ENCODE measurements around the gene C3orf20.

Gene C3orf20

GRCh38 chr3:14765576-14766427, 90.9 kb downstream of the C3orf20 start:
- no peaks in the 10 kb centered on the region for H3K4me1 ChIP-seq (ENCODE audit: insufficient read depth, low read length)
- no peaks in the 10 kb centered on the region for H3K36me3 ChIP-seq (ENCODE audit: insufficient read depth, low read length)
- no peak overlapping the region for H3K9ac ChIP-seq (ENCODE audit: low read depth, low read length)
- H3K9me3 ChIP-seq (ENCODE audit: control insufficient read depth, insufficient read depth, low read length): no peaks in the 10 kb centered on the region

GRCh38 chr3:14766428-14767244, 91.7 kb downstream of the C3orf20 start:
- H3K36me3 ChIP-seq (ENCODE audit: insufficient read depth, low read length): no peaks in the 10 kb centered on the region
- H3K9ac ChIP-seq (ENCODE audit: low read depth, low read length): no peak overlapping the region
- no peaks in the 10 kb centered on the region for H3K9me3 ChIP-seq (ENCODE audit: control insufficient read depth, insufficient read depth, low read length)
- H3K4me1 ChIP-seq (ENCODE audit: insufficient read depth, low read length): no peaks in the 10 kb centered on the region

GRCh38 chr3:14767245-14768051, 92.5 kb downstream of the C3orf20 start:
- H3K9ac ChIP-seq (ENCODE audit: low read depth, low read length): no peak overlapping the region
- no peaks in the 10 kb centered on the region for H3K36me3 ChIP-seq (ENCODE audit: insufficient read depth, low read length)

GRCh38 chr3:14768182-14768790, 93.3 kb downstream of the C3orf20 start:
- H3K9me3 ChIP-seq (ENCODE audit: control insufficient read depth, insufficient read depth, low read length): no peaks in the 10 kb centered on the region
- peaks cover 9% of the 10 kb centered on the region for H3K4me1 ChIP-seq (ENCODE audit: insufficient read depth, low read length)
- no peaks in the 10 kb centered on the region for H3K36me3 ChIP-seq (ENCODE audit: insufficient read depth, low read length)
- no peak overlapping the region for H3K9ac ChIP-seq (ENCODE audit: low read depth, low read length)

More at GRCh38 chr3:14767245-14768051, 92.5 kb downstream of the C3orf20 start:
- H3K9me3 ChIP-seq (ENCODE audit: control insufficient read depth, insufficient read depth, low read length): no peaks in the 10 kb centered on the region
- 0 out of 2 replicates have a peak, but pooled peaks cover under 1% of the 10 kb centered on the region for H3K4me1 ChIP-seq (ENCODE audit: insufficient read depth, low read length)

GRCh38 chr3:14768881-14769280, 93.9 kb downstream of the C3orf20 start:
- no peaks in the 10 kb centered on the region for H3K9me3 ChIP-seq (ENCODE audit: control insufficient read depth, insufficient read depth, low read length)
- no peaks in the 10 kb centered on the region for H3K36me3 ChIP-seq (ENCODE audit: insufficient read depth, low read length)
- no peak overlapping the region for H3K9ac ChIP-seq (ENCODE audit: low read depth, low read length)
- H3K4me1 ChIP-seq (ENCODE audit: insufficient read depth, low read length): peaks cover 13% of the 10 kb centered on the region

- peaks cover 16% of the 10 kb centered on the region for H3K4me1 ChIP-seq (ENCODE audit: insufficient read depth, low read length)
- no peak overlapping the region for H3K9ac ChIP-seq (ENCODE audit: low read depth, low read length)
- no peaks in the 10 kb centered on the region for H3K36me3 ChIP-seq (ENCODE audit: insufficient read depth, low read length)
- no peaks in the 10 kb centered on the region for H3K9me3 ChIP-seq (ENCODE audit: control insufficient read depth, insufficient read depth, low read length)
Observed at GRCh38 chr3:14769544-14770325, 94.8 kb downstream of the C3orf20 start.

- no peak overlapping the region for H3K9ac ChIP-seq (ENCODE audit: low read depth, low read length)
- H3K4me1 ChIP-seq (ENCODE audit: insufficient read depth, low read length): peaks cover 17% of the 10 kb centered on the region
- H3K36me3 ChIP-seq (ENCODE audit: insufficient read depth, low read length): no peaks in the 10 kb centered on the region
- no peaks in the 10 kb centered on the region for H3K9me3 ChIP-seq (ENCODE audit: control insufficient read depth, insufficient read depth, low read length)
Observed at GRCh38 chr3:14770591-14770990, 95.7 kb downstream of the C3orf20 start.

GRCh38 chr3:14771593-14772497, 96.9 kb downstream of the C3orf20 start:
- no peak overlapping the region for H3K9ac ChIP-seq (ENCODE audit: low read depth, low read length)
- H3K36me3 ChIP-seq (ENCODE audit: insufficient read depth, low read length): no peaks in the 10 kb centered on the region
- no peaks in the 10 kb centered on the region for H3K9me3 ChIP-seq (ENCODE audit: control insufficient read depth, insufficient read depth, low read length)
- peaks cover 19% of the 10 kb centered on the region for H3K4me1 ChIP-seq (ENCODE audit: insufficient read depth, low read length)

- H3K36me3 ChIP-seq (ENCODE audit: insufficient read depth, low read length): no peaks in the 10 kb centered on the region
- H3K9me3 ChIP-seq (ENCODE audit: control insufficient read depth, insufficient read depth, low read length): no peaks in the 10 kb centered on the region
- peaks cover 19% of the 10 kb centered on the region for H3K4me1 ChIP-seq (ENCODE audit: insufficient read depth, low read length)
- H3K9ac ChIP-seq (ENCODE audit: low read depth, low read length): no peak overlapping the region
Observed at GRCh38 chr3:14772533-14773138, 97.7 kb downstream of the C3orf20 start.

GRCh38 chr3:14773281-14773680, 98.3 kb downstream of the C3orf20 start:
- Histone ChIP-seq H3K36me3 (ENCODE audit: insufficient read depth, low read length) (no peaks in the 10 kb centered on the region), H3K9ac (ENCODE audit: low read depth, low read length) (no peak overlapping the region), H3K4me1 (ENCODE audit: insufficient read depth, low read length) (peaks cover 19% of the 10 kb centered on the region), H3K9me3 (ENCODE audit: control insufficient read depth, insufficient read depth, low read length) (no peaks in the 10 kb centered on the region)

- Histone ChIP-seq H3K4me1 (ENCODE audit: insufficient read depth, low read length) (peaks cover 19% of the 10 kb centered on the region), H3K9me3 (ENCODE audit: control insufficient read depth, insufficient read depth, low read length) (no peaks in the 10 kb centered on the region), H3K9ac (ENCODE audit: low read depth, low read length) (no peak overlapping the region), H3K36me3 (ENCODE audit: insufficient read depth, low read length) (no peaks in the 10 kb centered on the region)
Observed at GRCh38 chr3:14773691-14774128, 98.8 kb downstream of the C3orf20 start.

GRCh38 chr3:14774431-14774830, 99.5 kb downstream of the C3orf20 start:
- H3K9ac ChIP-seq (ENCODE audit: low read depth, low read length): no peak overlapping the region
- H3K9me3 ChIP-seq (ENCODE audit: control insufficient read depth, insufficient read depth, low read length): no peaks in the 10 kb centered on the region; the same call in 1 of the 2 replicates
- no peaks in the 10 kb centered on the region for H3K36me3 ChIP-seq (ENCODE audit: insufficient read depth, low read length)
- peaks cover 19% of the 10 kb centered on the region for H3K4me1 ChIP-seq (ENCODE audit: insufficient read depth, low read length)

Measured in ES-I3 (cell line).